Activated CD8-positive, alpha-beta T cell treated with anti-CD3 and anti-CD28 coated beads for 36 hours (primary cell): ENCODE measurements around the gene C1QTNF7. TPM values are rescaled to one million over a fixed set of nuclear protein-coding genes. Genes with fewer than 3 reads are reported as not detected.

Source experiments
- ATAC-seq: fragments of 200-7000 bp; cut with Tn5 transposase; one replicate; pipeline ENCODE4 v1.10.0; 2021; ENCODE audit warnings: mild to moderate bottlenecking, moderate library complexity
- CTCF ChIA-PET: fragments of 350-600 bp; sonication (Branson Sonifier 250); formaldehyde crosslinking; loops from one replicate; lab custom pipeline; 2021; ENCODE audit warnings: antibody characterized with exemption; lab: Charles Lee
- POLR2A ChIA-PET: fragments of 350-600 bp; sonication (Branson Sonifier 250); formaldehyde crosslinking; loops from one replicate; lab custom pipeline; 2021; ENCODE audit warnings: antibody characterized with exemption; lab: Charles Lee
- DNase-seq: peaks from one replicate; pipeline ENCODE4 v3.0.0-alpha.2; 2020
- H3K27ac Mint-ChIP-seq: one replicate; pipeline ENCODE4 v1.8.0; 2021; ENCODE audit warnings: mild to moderate bottlenecking, mixed read lengths
- H3K27me3 Mint-ChIP-seq: one replicate; pipeline ENCODE4 v1.8.0; 2021; ENCODE audit warnings: mixed read lengths
- H3K36me3 Mint-ChIP-seq: one replicate; pipeline ENCODE4 v1.8.0; 2021; ENCODE audit warnings: low read depth, mixed read lengths
- H3K4me1 Mint-ChIP-seq: one replicate; pipeline ENCODE4 v1.8.0; 2021; ENCODE audit warnings: low read depth, mixed read lengths
- H3K4me3 Mint-ChIP-seq: one replicate; pipeline ENCODE4 v1.8.0; 2021; ENCODE audit warnings: mild to moderate bottlenecking, moderate library complexity, mixed read lengths
- H3K9me3 Mint-ChIP-seq: one replicate; pipeline ENCODE4 v1.8.0; 2021; ENCODE audit warnings: mixed read lengths
- intact Hi-C: fragments of 100-400 bp; cut with micrococcal nuclease; formaldehyde crosslinking; loops from one replicate; pipeline ENCODE4 v1.10.0; 2022
- total RNA-seq, 2 experiments: library from RNA; stranded (reverse); gene quantifications; one replicate each; pipeline ENCODE4 v1.2.3, GENCODE V29; 2021
- TF ChIP-seq, protein P1 (sequence below): fragments of 200-600 bp; IDR thresholded peaks from one replicate; pipeline ENCODE4 v1.8.0; 2022; ENCODE audit warnings: antibody characterized with exemption, mild to moderate bottlenecking

Gene C1QTNF7
- total RNA-seq, 2 experiments from 2014 or later: not detected

DNA sequence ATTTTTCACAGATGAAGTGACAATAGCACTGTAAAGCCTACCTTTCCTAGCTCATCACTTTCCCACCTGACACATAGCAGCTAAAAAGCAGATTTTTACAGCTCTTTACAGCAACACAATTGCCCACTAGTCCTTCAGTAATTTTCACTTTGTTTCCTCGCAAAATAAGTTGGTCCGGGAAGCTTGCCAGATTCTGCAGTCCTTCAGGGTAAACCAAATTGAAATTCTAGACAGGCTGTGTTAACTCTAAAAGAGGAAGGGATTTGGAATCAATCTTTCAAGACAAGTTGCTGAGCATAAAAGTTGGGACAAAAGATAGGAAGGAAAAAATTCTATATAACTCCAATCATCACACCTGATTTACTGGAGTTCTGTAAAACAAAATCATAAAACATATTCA lies 8.7 kb downstream of the C1QTNF7 start:
- Mint-ChIP-seq H3K9me3 (peaks cover 2% of the 10 kb centered on the region), H3K4me3 (no peak overlapping the region), H3K4me1 (no peaks in the 10 kb centered on the region), H3K36me3 (no peaks in the 10 kb centered on the region), H3K27me3 (no peaks in the 10 kb centered on the region), H3K27ac (no peak overlapping the region)
- ATAC-seq (no peak), DNase-seq (no peak)
- intact Hi-C loops: no loop called here
- POLR2A ChIA-PET: no interaction called here
- TF ChIP-seq, protein P1, sequence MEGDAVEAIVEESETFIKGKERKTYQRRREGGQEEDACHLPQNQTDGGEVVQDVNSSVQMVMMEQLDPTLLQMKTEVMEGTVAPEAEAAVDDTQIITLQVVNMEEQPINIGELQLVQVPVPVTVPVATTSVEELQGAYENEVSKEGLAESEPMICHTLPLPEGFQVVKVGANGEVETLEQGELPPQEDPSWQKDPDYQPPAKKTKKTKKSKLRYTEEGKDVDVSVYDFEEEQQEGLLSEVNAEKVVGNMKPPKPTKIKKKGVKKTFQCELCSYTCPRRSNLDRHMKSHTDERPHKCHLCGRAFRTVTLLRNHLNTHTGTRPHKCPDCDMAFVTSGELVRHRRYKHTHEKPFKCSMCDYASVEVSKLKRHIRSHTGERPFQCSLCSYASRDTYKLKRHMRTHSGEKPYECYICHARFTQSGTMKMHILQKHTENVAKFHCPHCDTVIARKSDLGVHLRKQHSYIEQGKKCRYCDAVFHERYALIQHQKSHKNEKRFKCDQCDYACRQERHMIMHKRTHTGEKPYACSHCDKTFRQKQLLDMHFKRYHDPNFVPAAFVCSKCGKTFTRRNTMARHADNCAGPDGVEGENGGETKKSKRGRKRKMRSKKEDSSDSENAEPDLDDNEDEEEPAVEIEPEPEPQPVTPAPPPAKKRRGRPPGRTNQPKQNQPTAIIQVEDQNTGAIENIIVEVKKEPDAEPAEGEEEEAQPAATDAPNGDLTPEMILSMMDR: no peak
- CTCF ChIA-PET: interaction anchor here (1.1 to 2.5 kb wide), 4 partner anchors 20 to 205 kb away, joined by 3 to 13 read pairs (median 4); no protein-coding TSS in a partner anchor

DNA sequence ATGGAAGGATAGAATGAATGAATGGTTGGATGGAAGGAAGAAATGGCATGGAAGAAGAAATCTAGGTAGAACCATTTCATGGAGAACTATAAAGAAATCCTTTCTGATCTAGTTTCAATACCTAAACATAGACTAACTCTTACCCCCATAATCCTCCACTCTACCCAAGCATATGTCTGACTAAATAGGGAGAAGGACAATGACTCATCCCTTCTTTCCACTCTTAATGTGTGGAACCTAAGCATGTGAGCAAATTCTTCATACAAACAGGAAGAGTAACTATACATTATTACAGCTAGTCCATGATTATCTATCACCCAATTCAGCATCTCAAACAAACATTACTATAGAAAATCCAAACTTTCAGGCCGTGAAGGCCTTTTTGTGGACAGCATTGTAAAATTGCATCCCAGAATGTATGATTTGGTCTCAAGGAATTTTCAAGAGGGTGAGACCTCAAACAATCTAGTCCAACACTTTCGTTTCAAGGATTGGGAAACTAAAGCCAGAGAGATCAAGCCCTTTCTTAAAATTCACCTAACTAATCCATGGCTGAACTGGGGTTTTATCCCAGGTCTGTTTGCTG lies 11.2 kb downstream of the C1QTNF7 start:
- ATAC-seq: no peak
- no peak for DNase-seq
- intact Hi-C loops: no loop called here
- H3K9me3 Mint-ChIP-seq: no peaks in the 10 kb centered on the region
- no peaks in the 10 kb centered on the region for H3K36me3 Mint-ChIP-seq
- TF ChIP-seq, protein P1: no peak
- H3K27me3 Mint-ChIP-seq: no peaks in the 10 kb centered on the region
- POLR2A ChIA-PET: no interaction called here
- no peak overlapping the region for H3K4me3 Mint-ChIP-seq
- H3K27ac Mint-ChIP-seq: no peak overlapping the region
- no peaks in the 10 kb centered on the region for H3K4me1 Mint-ChIP-seq
- CTCF ChIA-PET: no interaction called here

GRCh38 chr4:15443371-15444160 lies 15.7 kb downstream of the C1QTNF7 start:
- CTCF ChIA-PET: no interaction called here
- Mint-ChIP-seq H3K4me3 (no peak overlapping the region), H3K36me3 (no peaks in the 10 kb centered on the region), H3K9me3 (peaks cover 3% of the 10 kb centered on the region), H3K27me3 (no peaks in the 10 kb centered on the region), H3K27ac (no peak overlapping the region), H3K4me1 (peaks cover 8% of the 10 kb centered on the region)
- ATAC-seq (no peak), DNase-seq (no peak)
- TF ChIP-seq, protein P1: no peak
- intact Hi-C loops: no loop called here
- POLR2A ChIA-PET: no interaction called here

DNA sequence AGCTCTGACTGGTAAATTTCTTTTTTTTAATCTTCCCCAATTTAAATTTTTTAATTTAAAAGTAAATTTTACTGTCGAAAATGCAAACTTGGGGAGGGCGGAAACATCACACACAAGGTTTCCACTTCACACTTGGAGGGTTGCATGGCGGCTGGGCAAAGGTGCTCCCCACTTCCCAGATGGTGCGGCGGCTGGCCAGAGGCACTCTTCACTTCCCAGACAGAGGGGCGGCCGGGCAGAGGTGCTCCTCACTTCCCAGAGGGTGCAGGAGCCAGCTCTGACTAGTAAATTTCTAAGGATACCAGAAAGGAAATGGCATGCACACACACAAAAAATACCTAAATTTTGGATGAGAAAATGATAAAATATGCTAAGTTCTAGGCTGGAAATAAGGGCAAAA lies 16.4 kb downstream of the C1QTNF7 start:
- intact Hi-C loops: no loop called here
- H3K27ac Mint-ChIP-seq: no peak overlapping the region
- no peaks in the 10 kb centered on the region for H3K36me3 Mint-ChIP-seq
- no peak for DNase-seq
- no peak for ATAC-seq
- H3K27me3 Mint-ChIP-seq: no peaks in the 10 kb centered on the region
- CTCF ChIA-PET: no interaction called here
- peaks cover 3% of the 10 kb centered on the region for H3K9me3 Mint-ChIP-seq
- no peak overlapping the region for H3K4me3 Mint-ChIP-seq
- TF ChIP-seq, protein P1: no peak
- H3K4me1 Mint-ChIP-seq: peaks cover 8% of the 10 kb centered on the region
- POLR2A ChIA-PET: no interaction called here
